CD4-positive, alpha-beta T cell (primary cell): ENCODE measurements around the gene WDR64. TPM values are rescaled to one million over a fixed set of nuclear protein-coding genes. Genes with fewer than 3 reads are reported as not detected.

Experiments used
- ATAC-seq: fragments of 200-7000 bp; cut with Tn5 transposase; one replicate; pipeline ENCODE4 v1.10.0; 2022; ENCODE audit warnings: mild to moderate bottlenecking; ENCODE audit not compliant: poor library complexity
- CTCF ChIA-PET: fragments of 350-600 bp; sonication (Branson Sonifier 250); formaldehyde crosslinking; loops from one replicate; lab custom pipeline; 2021; ENCODE audit warnings: antibody characterized with exemption, inconsistent platforms; lab: Charles Lee
- POLR2A ChIA-PET: fragments of 350-600 bp; sonication (Branson Sonifier 250); formaldehyde crosslinking; loops from one replicate; lab custom pipeline; 2021; ENCODE audit warnings: antibody characterized with exemption, inconsistent platforms; lab: Charles Lee
- DNase-seq, 14 experiments: peaks; one replicate each; pipeline ENCODE4 v3.0.0-alpha.2; 2013 to 2020; ENCODE audit warnings: mixed read lengths in 2 of 14
- H3K27ac ChIP-seq, 2 donors: one replicate each; pipeline versions ENCODE4 v1.5.1 to v1.7.0; 2013; ENCODE audit warnings: low read length in 2 of 2, low read depth in 1 of 2, mild to moderate bottlenecking in 1 of 2
- H3K27me3 ChIP-seq, 2 experiments: 1 replicate in 1 of 2; 2 replicates in 1 of 2; pipeline versions ENCODE4 v1.6.1 to v1.7.0; 2013; ENCODE audit warnings: low read length in 2 of 2, control low read depth in 1 of 2, mild to moderate bottlenecking in 1 of 2, moderate library complexity in 1 of 2; ENCODE audit not compliant: insufficient read depth in 2 of 2, control insufficient read depth in 1 of 2
- H3K36me3 ChIP-seq: one replicate; pipeline ENCODE4 v1.6.1; 2013; ENCODE audit warnings: low read length, control low read depth; ENCODE audit not compliant: insufficient read depth
- H3K4me1 ChIP-seq: one replicate; pipeline ENCODE4 v1.6.1; 2013; ENCODE audit warnings: low read length, control low read depth; ENCODE audit not compliant: insufficient read depth
- H3K4me3 ChIP-seq: one replicate; pipeline ENCODE4 v1.5.1; 2013; ENCODE audit warnings: mild to moderate bottlenecking, low read length, moderate library complexity
- H3K9me3 ChIP-seq, 2 experiments: 1 replicate in 1 of 2; 2 replicates in 1 of 2; pipeline versions ENCODE4 v1.6.1 to v1.7.0; 2013; ENCODE audit warnings: low read length in 2 of 2, mild to moderate bottlenecking in 2 of 2, control low read depth in 1 of 2, moderate library complexity in 1 of 2; ENCODE audit not compliant: control insufficient read depth in 1 of 2, insufficient read depth in 1 of 2
- H3K27ac Mint-ChIP-seq: one replicate; pipeline ENCODE4 v1.8.0; 2020; ENCODE audit warnings: mixed read lengths
- H3K27me3 Mint-ChIP-seq: one replicate; pipeline ENCODE4 v1.8.0; 2021; ENCODE audit warnings: mixed read lengths
- H3K36me3 Mint-ChIP-seq: one replicate; pipeline ENCODE4 v1.8.0; 2021; ENCODE audit warnings: low read depth, mixed read lengths
- H3K4me1 Mint-ChIP-seq: one replicate; pipeline ENCODE4 v1.8.0; 2021; ENCODE audit warnings: low read depth, mixed read lengths
- H3K4me3 Mint-ChIP-seq: one replicate; pipeline ENCODE4 v1.8.0; 2020; ENCODE audit warnings: mild to moderate bottlenecking, mixed read lengths
- H3K9me3 Mint-ChIP-seq: one replicate; pipeline ENCODE4 v1.8.0; 2020; ENCODE audit warnings: mixed read lengths
- intact Hi-C, 2 experiments: fragments of 100-400 bp; cut with DNase I in 1 of 2; cut with micrococcal nuclease in 1 of 2; formaldehyde crosslinking; loops; one replicate each; pipeline versions ENCODE4 v1.15.1 to v1.9.0; 2023 to 2025; cut with DNase I, micrococcal nuclease
- total RNA-seq, 174 experiments: library from RNA in 2 of 174; stranded (reverse) in 2 of 174; gene quantifications; one replicate each; pipeline ENCODE4 v1.2.3 and lab custom pipeline; 2021 to 2026
- TF ChIP-seq, protein P1 (sequence below): fragments of 200-600 bp; IDR thresholded peaks from one replicate; pipeline ENCODE4 v1.8.0; 2022; ENCODE audit warnings: antibody characterized with exemption, mild to moderate bottlenecking

The WDR64 gene
- total RNA-seq, 2 experiments from 2014 or later = 0.67 TPM; not detected in 1

DNA sequence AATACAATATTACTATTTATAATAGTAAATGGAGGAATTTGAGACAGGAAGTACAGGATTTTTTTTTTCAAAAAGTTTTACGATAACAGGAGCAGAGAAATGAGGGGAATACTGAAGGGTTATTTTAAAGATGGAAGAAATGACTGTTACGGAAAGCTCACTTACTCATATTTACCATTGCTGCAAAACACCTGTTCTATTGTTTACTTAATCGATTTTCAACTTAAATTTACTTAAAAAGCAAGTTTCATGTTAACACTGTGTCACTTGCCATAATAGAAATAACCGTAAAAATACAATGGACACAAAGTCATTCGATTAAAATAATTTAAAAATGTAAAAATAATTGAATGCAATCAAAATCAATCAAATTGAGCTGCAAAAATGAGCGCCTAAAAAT lies 192.5 kb downstream of the WDR64 start:
- Histone ChIP-seq H3K4me1 (peaks cover 12% of the 10 kb centered on the region), H3K36me3 (no peaks in the 10 kb centered on the region), H3K4me3 (no peak overlapping the region), H3K27me3 (no peaks in the 10 kb centered on the region), H3K9me3 (no peaks in the 10 kb centered on the region), H3K27ac (no peak overlapping the region)
- Mint-ChIP-seq H3K4me1 (peaks cover 19% of the 10 kb centered on the region), H3K4me3 (no peak overlapping the region), H3K9me3 (no peaks in the 10 kb centered on the region), H3K27me3 (no peaks in the 10 kb centered on the region), H3K36me3 (no peaks in the 10 kb centered on the region), H3K27ac (no peak overlapping the region)
- intact Hi-C loops = loop anchor here in 1 of 2 experiments (5.0 kb wide), 1 partner anchor 237 kb away; no protein-coding TSS in a partner anchor
- TF ChIP-seq, protein P1, sequence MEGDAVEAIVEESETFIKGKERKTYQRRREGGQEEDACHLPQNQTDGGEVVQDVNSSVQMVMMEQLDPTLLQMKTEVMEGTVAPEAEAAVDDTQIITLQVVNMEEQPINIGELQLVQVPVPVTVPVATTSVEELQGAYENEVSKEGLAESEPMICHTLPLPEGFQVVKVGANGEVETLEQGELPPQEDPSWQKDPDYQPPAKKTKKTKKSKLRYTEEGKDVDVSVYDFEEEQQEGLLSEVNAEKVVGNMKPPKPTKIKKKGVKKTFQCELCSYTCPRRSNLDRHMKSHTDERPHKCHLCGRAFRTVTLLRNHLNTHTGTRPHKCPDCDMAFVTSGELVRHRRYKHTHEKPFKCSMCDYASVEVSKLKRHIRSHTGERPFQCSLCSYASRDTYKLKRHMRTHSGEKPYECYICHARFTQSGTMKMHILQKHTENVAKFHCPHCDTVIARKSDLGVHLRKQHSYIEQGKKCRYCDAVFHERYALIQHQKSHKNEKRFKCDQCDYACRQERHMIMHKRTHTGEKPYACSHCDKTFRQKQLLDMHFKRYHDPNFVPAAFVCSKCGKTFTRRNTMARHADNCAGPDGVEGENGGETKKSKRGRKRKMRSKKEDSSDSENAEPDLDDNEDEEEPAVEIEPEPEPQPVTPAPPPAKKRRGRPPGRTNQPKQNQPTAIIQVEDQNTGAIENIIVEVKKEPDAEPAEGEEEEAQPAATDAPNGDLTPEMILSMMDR = no peak
- CTCF ChIA-PET = no interaction called here
- DNase-seq (no peak), ATAC-seq (no peak)
- POLR2A ChIA-PET = interaction anchor here (1.0 kb wide), 1 partner anchor 204 kb away, joined by 3 read pairs; the partner anchor contains the start of genes CHML and OPN3

DNA sequence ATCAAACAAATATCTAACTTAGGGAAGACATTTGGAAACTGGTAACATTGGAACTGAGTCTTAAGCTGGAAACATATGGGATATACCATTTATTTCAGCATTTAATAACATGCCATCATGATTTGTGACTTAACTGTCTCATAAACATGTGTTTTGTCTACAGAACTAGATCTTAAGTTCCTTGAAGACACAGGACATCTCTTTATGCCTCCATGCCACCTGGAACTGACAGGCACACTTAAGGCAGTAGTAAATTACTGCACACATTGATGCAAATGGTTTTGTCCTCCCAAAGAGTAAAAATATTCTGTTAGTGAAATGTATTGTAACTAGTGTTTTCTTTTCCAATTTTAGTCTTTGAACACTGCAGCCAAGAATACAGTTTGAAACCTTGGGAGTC lies 194.3 kb downstream of the WDR64 start:
- Mint-ChIP-seq H3K36me3 (no peaks in the 10 kb centered on the region), H3K9me3 (no peaks in the 10 kb centered on the region), H3K27me3 (no peaks in the 10 kb centered on the region), H3K4me1 (peaks cover 19% of the 10 kb centered on the region), H3K4me3 (peak overlapping the region; percentile 2), H3K27ac (no peak overlapping the region)
- intact Hi-C loops = loop anchor here (2.0 to 5.0 kb wide), 5 partner anchors 219 to 1416 kb away; partner anchors contain the start of gene FH (in 2 of the 2)
- H3K4me3 ChIP-seq = no peak overlapping the region
- H3K27ac ChIP-seq = no peak overlapping the region
- ChIA-PET POLR2A (interaction anchor here (1.1 to 1.9 kb wide), 2 partner anchors 169 to 327 kb away, joined by 3 to 4 read pairs; partner anchors contain the start of gene FH), CTCF (no interaction called here)
- ATAC-seq = no peak
- peaks cover 12% of the 10 kb centered on the region for H3K4me1 ChIP-seq
- H3K9me3 ChIP-seq = no peaks in the 10 kb centered on the region
- no peak for DNase-seq
- TF ChIP-seq, protein P1 = no peak
- H3K27me3 ChIP-seq = no peaks in the 10 kb centered on the region
- no peaks in the 10 kb centered on the region for H3K36me3 ChIP-seq

DNA sequence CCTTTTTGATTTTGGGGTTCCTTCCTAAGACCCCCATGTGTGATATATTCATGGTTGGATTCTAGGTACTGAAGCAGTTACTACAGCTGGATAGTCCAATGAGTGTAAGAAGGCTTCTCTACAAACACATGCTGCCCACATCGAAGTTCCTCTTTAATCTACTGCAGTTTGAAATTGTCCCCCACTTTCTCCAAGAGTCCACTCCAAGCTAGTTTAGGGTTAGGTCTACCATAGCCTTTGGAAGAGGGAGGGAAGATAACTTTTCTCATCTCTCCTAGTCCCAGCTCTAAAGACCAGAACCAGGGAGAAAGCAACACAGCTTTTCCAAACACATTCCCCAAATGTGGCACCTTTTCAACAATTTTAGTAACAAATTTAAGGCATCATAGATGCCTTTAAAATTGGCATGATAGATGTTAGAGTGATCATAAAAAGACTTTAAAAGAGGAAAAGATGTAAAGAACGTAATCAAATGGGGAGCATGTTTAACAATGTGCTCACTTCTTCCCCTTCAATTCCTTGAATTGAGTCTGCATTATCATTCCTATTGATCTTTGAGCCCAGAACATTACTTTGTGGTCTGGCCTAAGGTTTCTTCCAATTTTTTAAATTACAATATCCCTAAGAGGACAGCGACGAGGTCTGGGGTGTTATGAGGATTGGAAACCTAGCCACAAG lies 194.9 kb downstream of the WDR64 start:
- ChIA-PET POLR2A (interaction anchor here (1.1 to 1.9 kb wide), 7 partner anchors 20 to 327 kb away, joined by 3 to 5 read pairs (median 4); partner anchors contain the start of genes CHML, FH and OPN3), CTCF (interaction anchor here (0.6 to 1.1 kb wide), 2 partner anchors 10 to 207 kb away, joined by 3 read pairs; partner anchors contain the start of genes CHML and OPN3)
- ATAC-seq (no peak), DNase-seq (no peak)
- Histone ChIP-seq H3K27me3 (no peaks in the 10 kb centered on the region), H3K9me3 (no peaks in the 10 kb centered on the region), H3K27ac (peak overlapping the region; percentile 95 to 100), H3K4me1 (peaks cover 12% of the 10 kb centered on the region), H3K36me3 (no peaks in the 10 kb centered on the region), H3K4me3 (peak overlapping the region; percentile 98)
- H3K9me3 Mint-ChIP-seq = no peaks in the 10 kb centered on the region
- H3K36me3 Mint-ChIP-seq = no peaks in the 10 kb centered on the region
- TF ChIP-seq, protein P1 = no peak
- peaks cover 19% of the 10 kb centered on the region for H3K4me1 Mint-ChIP-seq
- H3K27ac Mint-ChIP-seq = peak overlapping the region; percentile 99
- H3K4me3 Mint-ChIP-seq = peak overlapping the region; percentile 99
- H3K27me3 Mint-ChIP-seq = no peaks in the 10 kb centered on the region
- intact Hi-C loops = loop anchor here (2.0 to 5.0 kb wide), 5 partner anchors 220 to 1415 kb away; partner anchors contain the start of gene FH (in 2 of the 2)
